A549 (cell line): ENCODE results near the gene PTPRD.

Experiments
- BHLHE40 ChIP-seq: IDR thresholded peaks from 2 replicates; pipeline ENCODE4 v1.6.1; 2012; ENCODE audit warnings: low read depth, low read length, inconsistent platforms
- EP300 ChIP-seq, 2 experiments: fragments of >200 bp; sonication (Bioruptor Twin); formaldehyde crosslinking; IDR thresholded peaks; 2 replicates in 1 of 2; 3 replicates in 1 of 2; pipeline ENCODE4 v1.6.1; 2016 to 2017
- MAZ ChIP-seq: fragments of 150-350 bp; IDR thresholded peaks from 2 replicates; pipeline ENCODE4 v1.6.1; 2014; ENCODE audit warnings: antibody characterized with exemption, low read depth, low read length, borderline replicate concordance

GRCh38 chr9:10026443-10026984 is 586.3 kb downstream of the PTPRD start:
- TF ChIP-seq BHLHE40 = no peak
- TF ChIP-seq MAZ = no peak
- no peak for TF ChIP-seq EP300 (IDR thresholded peaks at IDR 0.05)
